ENCODE measurements around the gene PLA2G4C.

GRCh38 chr19:48113190-48113917 lies 2.7 kb upstream of the PLA2G4C start:
- no peak for TF ChIP-seq SUZ12 (IDR thresholded peaks at IDR 0.05; ENCODE audit: extremely low read depth, insufficient read depth, insufficient read length)
- TF ChIP-seq ZNF274 (IDR thresholded peaks at IDR 0.05; ENCODE audit: low read depth, low read length) = no peak
- no peak for TF ChIP-seq YY1 (IDR thresholded peaks at IDR 0.05; ENCODE audit: insufficient read depth, insufficient read length)

Measured in NT2/D1 (cell line).